SU-DHL-6 (cell line): ENCODE data around the gene ANKRD60.

Source experiments
- H2AFZ ChIP-seq: fragments of 200-600 bp; sonication (generic); 2 replicates; pipeline ENCODE4 v1.6.1; 2014; ENCODE audit warnings: low read depth, mild to moderate bottlenecking, moderate library complexity, mixed read lengths, antibody characterized with exemption, low read length; ENCODE audit not compliant: severe bottlenecking
- H3F3A ChIP-seq: fragments of 200-600 bp; shearing (Covaris generic); 2 replicates; pipeline ENCODE4 v1.6.0; 2016; ENCODE audit warnings: antibody characterized with exemption, mild to moderate bottlenecking; ENCODE audit not compliant: insufficient read depth
- H3K27ac ChIP-seq: fragments of 200-600 bp; sonication (generic); 2 replicates; pipeline ENCODE4 v1.5.1; 2016; ENCODE audit warnings: low read depth, mild to moderate bottlenecking, low read length, moderate library complexity, mixed read lengths
- H3K27me3 ChIP-seq: fragments of 200-600 bp; sonication (generic), shearing (Covaris generic); 2 replicates; pipeline ENCODE4 v1.6.0; 2014; ENCODE audit warnings: mild to moderate bottlenecking, low read length
- H3K36me3 ChIP-seq: fragments of 200-600 bp; sonication (generic); 2 replicates; pipeline ENCODE4 v1.6.1; 2014; ENCODE audit warnings: mild to moderate bottlenecking, low read length, mixed read lengths
- H3K4me2 ChIP-seq: fragments of 300-600, 200-600 bp; shearing (Covaris generic), sonication (generic); 2 replicates; pipeline ENCODE4 v1.6.0; 2014; ENCODE audit warnings: low read length, low read depth, mild to moderate bottlenecking; ENCODE audit not compliant: poor library complexity, severe bottlenecking
- H3K4me3 ChIP-seq: fragments of 200-600 bp; sonication (generic); 2 replicates; pipeline ENCODE4 v1.5.1; 2014; ENCODE audit warnings: antibody characterized with exemption, low read length, mild to moderate bottlenecking, mixed read lengths; ENCODE audit not compliant: insufficient read depth, poor library complexity, severe bottlenecking
- H3K79me2 ChIP-seq: fragments of 200-600 bp; sonication (generic); 2 replicates; pipeline ENCODE4 v1.6.1; 2014; ENCODE audit warnings: mild to moderate bottlenecking, low read length, moderate library complexity; ENCODE audit not compliant: insufficient read depth
- H3K9ac ChIP-seq: fragments of 200-600 bp; sonication (generic); 2 replicates; pipeline ENCODE4 v1.7.0; 2014; ENCODE audit warnings: mild to moderate bottlenecking, low read length
- H3K9me2 ChIP-seq: fragments of 200-600 bp; sonication (generic); replicated peaks from 2 replicates; pipeline ENCODE4 v1.6.1; 2014; ENCODE audit warnings: low read length; ENCODE audit not compliant: insufficient read depth
- H3K9me3 ChIP-seq: fragments of 200-600 bp; sonication (generic); 2 replicates; pipeline ENCODE4 v1.6.1; 2014; ENCODE audit warnings: low read length, mixed read lengths; ENCODE audit not compliant: insufficient read depth
- H4K20me1 ChIP-seq: fragments of 200-600 bp; sonication (generic); 2 replicates; pipeline ENCODE4 v1.6.1; 2014; ENCODE audit warnings: low read depth, mild to moderate bottlenecking, antibody characterized with exemption, low read length, moderate library complexity, mixed read lengths
- EZH2phosphoT487 ChIP-seq: fragments of 200-600 bp; sonication (generic), shearing (Covaris generic); conservative IDR thresholded peaks from 2 replicates; pipeline ENCODE4 v1.6.1; 2018; ENCODE audit warnings: mild to moderate bottlenecking, antibody characterized with exemption, low read length, moderate library complexity, mixed read lengths
- TF ChIP-seq, protein P1 (sequence below): fragments of 200-600 bp; sonication (generic); IDR thresholded peaks from one replicate; pipeline ENCODE4 v1.5.1; 2017; ENCODE audit warnings: antibody characterized with exemption, mild to moderate bottlenecking, low read length, moderate library complexity; ENCODE audit not compliant: insufficient read depth, poor library complexity, severe bottlenecking

Gene ANKRD60

DNA sequence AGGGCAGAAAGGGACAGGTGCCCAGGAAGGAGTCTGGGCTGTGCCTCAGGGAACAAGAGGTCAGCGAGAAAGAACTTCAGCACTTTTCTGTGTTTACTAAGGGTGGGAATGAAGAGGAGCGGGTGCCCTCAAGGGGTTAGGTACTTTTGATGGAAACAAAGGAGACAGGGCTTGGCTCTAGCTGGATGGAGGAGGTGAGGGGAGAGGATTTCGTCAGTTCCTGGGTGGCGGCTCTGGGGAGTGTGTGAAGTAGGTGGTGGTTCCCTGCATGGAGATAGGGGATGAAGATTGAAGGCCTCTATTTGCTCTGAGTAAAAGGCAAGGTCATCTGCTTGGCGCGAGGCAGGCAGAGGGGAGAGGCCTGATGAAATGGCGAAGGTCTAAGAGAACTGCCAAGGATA lies 40.0 kb upstream of the ANKRD60 start:
- Histone ChIP-seq H3F3A (no peaks in the 10 kb centered on the region), H3K4me3 (no peak overlapping the region), H3K9me3 (no peaks in the 10 kb centered on the region), H3K79me2 (no peaks in the 10 kb centered on the region), H4K20me1 (no peaks in the 10 kb centered on the region), H3K27me3 (no peaks in the 10 kb centered on the region), H3K4me2 (no peak overlapping the region), H3K27ac (no peak overlapping the region), H3K9me2 (no peaks in the 10 kb centered on the region), H2AFZ (no peak overlapping the region), H3K36me3 (no peaks in the 10 kb centered on the region), H3K9ac (no peak overlapping the region)
- TF ChIP-seq EZH2phosphoT487: no peak
- TF ChIP-seq, protein P1, sequence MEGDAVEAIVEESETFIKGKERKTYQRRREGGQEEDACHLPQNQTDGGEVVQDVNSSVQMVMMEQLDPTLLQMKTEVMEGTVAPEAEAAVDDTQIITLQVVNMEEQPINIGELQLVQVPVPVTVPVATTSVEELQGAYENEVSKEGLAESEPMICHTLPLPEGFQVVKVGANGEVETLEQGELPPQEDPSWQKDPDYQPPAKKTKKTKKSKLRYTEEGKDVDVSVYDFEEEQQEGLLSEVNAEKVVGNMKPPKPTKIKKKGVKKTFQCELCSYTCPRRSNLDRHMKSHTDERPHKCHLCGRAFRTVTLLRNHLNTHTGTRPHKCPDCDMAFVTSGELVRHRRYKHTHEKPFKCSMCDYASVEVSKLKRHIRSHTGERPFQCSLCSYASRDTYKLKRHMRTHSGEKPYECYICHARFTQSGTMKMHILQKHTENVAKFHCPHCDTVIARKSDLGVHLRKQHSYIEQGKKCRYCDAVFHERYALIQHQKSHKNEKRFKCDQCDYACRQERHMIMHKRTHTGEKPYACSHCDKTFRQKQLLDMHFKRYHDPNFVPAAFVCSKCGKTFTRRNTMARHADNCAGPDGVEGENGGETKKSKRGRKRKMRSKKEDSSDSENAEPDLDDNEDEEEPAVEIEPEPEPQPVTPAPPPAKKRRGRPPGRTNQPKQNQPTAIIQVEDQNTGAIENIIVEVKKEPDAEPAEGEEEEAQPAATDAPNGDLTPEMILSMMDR: no peak

DNA sequence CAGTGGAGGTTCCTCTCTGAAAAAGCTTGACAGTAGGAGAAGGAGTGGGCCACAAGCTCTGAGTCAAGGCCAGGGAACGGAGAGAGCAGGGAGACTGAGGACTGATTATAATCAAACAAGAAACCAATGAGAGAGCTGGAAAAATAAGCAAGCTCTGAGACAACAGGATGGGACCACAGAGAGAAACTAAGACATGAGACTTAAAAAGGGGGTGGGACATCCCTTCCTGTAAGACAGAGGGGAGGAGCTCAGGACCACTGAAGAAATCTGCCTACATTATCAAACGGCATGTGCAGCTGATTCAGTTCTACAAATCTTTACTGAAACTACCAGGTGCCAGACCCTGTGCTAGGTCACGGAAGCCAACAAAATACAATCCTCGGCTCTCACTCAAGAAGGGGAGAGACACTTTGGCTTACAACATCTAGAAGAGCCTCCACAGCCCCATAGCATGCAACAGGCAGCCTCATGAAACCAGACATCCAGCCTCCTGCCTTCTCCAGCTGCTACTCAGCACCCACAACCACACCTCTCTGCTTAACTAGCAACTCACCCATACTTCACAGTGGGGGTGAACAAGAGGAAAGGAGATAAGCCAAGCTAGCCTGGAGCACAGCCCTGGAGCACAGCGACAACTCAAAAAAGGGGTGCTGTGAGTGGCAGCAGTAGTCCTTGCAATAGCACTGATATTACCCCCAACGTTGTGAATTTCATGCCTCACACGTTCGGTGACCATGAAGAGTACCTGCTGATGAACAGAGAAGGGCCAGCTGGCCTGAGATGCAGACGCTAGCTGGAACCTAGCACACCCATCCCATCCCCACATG lies 39.1 kb upstream of the ANKRD60 start:
- no peak overlapping the region for H3K4me2 ChIP-seq
- no peak overlapping the region for H3K4me3 ChIP-seq
- no peaks in the 10 kb centered on the region for H4K20me1 ChIP-seq
- H2AFZ ChIP-seq: no peak overlapping the region
- H3K27me3 ChIP-seq: no peaks in the 10 kb centered on the region
- H3K36me3 ChIP-seq: no peaks in the 10 kb centered on the region
- H3K9me2 ChIP-seq: no peaks in the 10 kb centered on the region
- H3F3A ChIP-seq: no peaks in the 10 kb centered on the region
- TF ChIP-seq, protein P1: no peak
- no peak for TF ChIP-seq EZH2phosphoT487
- H3K9me3 ChIP-seq: no peaks in the 10 kb centered on the region
- no peak overlapping the region for H3K27ac ChIP-seq
- H3K9ac ChIP-seq: no peak overlapping the region
- H3K79me2 ChIP-seq: no peaks in the 10 kb centered on the region

DNA sequence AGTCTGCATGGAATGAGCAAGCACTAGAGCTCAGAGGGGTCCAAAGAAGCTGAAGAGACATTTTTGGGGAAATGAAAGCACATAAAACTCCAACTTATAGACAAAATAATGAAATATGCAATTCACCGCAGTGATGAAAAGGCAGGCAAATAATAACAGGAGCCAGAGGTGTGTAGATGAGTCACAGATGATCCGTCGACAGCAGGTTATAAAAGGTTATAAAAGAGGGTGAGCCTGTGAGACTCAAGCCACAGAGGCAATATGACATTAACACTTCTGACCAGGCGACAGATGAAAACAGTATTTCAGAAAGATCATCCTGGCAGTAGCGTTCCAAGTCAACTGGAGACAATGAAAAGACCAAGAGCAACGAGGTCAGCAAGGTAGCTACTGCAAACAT lies 35.8 kb upstream of the ANKRD60 start:
- no peak overlapping the region for H3K4me2 ChIP-seq
- H3K36me3 ChIP-seq: no peaks in the 10 kb centered on the region
- H3K27me3 ChIP-seq: no peaks in the 10 kb centered on the region
- H3K4me3 ChIP-seq: no peak overlapping the region
- no peak overlapping the region for H3K9ac ChIP-seq
- no peak overlapping the region for H3K27ac ChIP-seq
- no peaks in the 10 kb centered on the region for H3K9me2 ChIP-seq
- no peaks in the 10 kb centered on the region for H3F3A ChIP-seq
- H2AFZ ChIP-seq: no peak overlapping the region
- no peaks in the 10 kb centered on the region for H3K9me3 ChIP-seq
- H3K79me2 ChIP-seq: no peaks in the 10 kb centered on the region
- no peaks in the 10 kb centered on the region for H4K20me1 ChIP-seq
- no peak for TF ChIP-seq EZH2phosphoT487
- TF ChIP-seq, protein P1: no peak
